Cardiac muscle cell (in vitro differentiated cells and primary cell): ENCODE measurements around the gene IL17REL. TPM values are rescaled to one million over a fixed set of nuclear protein-coding genes. Genes with fewer than 3 reads are reported as not detected.

Experiments
- DNase-seq, 2 donors: peaks; one replicate each; pipeline versions ENCODE4 v3.0.0 to v3.0.0-alpha.2; 2010 to 2017; ENCODE audit warnings: low read depth in 1 of 2, low spot score in 1 of 2
- H3K27ac ChIP-seq: fragments of 200-600 bp; sonication (generic); 2 replicates; pipeline ENCODE4 v1.5.1; 2016
- H3K27me3 ChIP-seq: fragments of 200-600 bp; sonication (generic); 2 replicates; pipeline ENCODE4 v1.6.0; 2016; ENCODE audit warnings: control low read depth
- H3K36me3 ChIP-seq: fragments of 200-600 bp; sonication (generic); 2 replicates; pipeline ENCODE4 v1.5.1; 2016; ENCODE audit warnings: control low read depth
- H3K4me1 ChIP-seq: fragments of 200-600 bp; sonication (generic); 2 replicates; pipeline ENCODE4 v1.8.1; 2017; ENCODE audit warnings: low read depth, mild to moderate bottlenecking, mixed run types
- H3K4me3 ChIP-seq: fragments of 200-600 bp; sonication (generic); 2 replicates; pipeline ENCODE4 v1.5.1; 2016; ENCODE audit warnings: mild to moderate bottlenecking
- H3K9me3 ChIP-seq: fragments of 200-600 bp; sonication (generic); 2 replicates; pipeline ENCODE4 v1.5.1; 2017; ENCODE audit warnings: low read depth, mild to moderate bottlenecking, control low read depth
- CTCF ChIP-seq: IDR thresholded peaks from 2 replicates; pipeline ENCODE4 v1.5.1; 2012; ENCODE audit warnings: low read depth, mild to moderate bottlenecking, low read length
- polyA plus RNA-seq: library from polyadenylated mRNA; unstranded; fragments of >200 nt; fragmentation: Nextera tagmentation; extraction: Ambion mirVana; gene quantifications from 2 replicates; pipeline ENCODE4 v1.2.1, GENCODE V29; 2016
- total RNA-seq: library from RNA; depleted of rRNA; stranded (reverse); fragments of >200 nt; gene quantifications from 2 replicates; pipeline ENCODE4 v1.2.3, GENCODE V29; 2016

IL17REL gene
- total and polyA plus RNA-seq, 2 experiments from 2014 or later, result 1.8 TPM; not detected in 1

DNA sequence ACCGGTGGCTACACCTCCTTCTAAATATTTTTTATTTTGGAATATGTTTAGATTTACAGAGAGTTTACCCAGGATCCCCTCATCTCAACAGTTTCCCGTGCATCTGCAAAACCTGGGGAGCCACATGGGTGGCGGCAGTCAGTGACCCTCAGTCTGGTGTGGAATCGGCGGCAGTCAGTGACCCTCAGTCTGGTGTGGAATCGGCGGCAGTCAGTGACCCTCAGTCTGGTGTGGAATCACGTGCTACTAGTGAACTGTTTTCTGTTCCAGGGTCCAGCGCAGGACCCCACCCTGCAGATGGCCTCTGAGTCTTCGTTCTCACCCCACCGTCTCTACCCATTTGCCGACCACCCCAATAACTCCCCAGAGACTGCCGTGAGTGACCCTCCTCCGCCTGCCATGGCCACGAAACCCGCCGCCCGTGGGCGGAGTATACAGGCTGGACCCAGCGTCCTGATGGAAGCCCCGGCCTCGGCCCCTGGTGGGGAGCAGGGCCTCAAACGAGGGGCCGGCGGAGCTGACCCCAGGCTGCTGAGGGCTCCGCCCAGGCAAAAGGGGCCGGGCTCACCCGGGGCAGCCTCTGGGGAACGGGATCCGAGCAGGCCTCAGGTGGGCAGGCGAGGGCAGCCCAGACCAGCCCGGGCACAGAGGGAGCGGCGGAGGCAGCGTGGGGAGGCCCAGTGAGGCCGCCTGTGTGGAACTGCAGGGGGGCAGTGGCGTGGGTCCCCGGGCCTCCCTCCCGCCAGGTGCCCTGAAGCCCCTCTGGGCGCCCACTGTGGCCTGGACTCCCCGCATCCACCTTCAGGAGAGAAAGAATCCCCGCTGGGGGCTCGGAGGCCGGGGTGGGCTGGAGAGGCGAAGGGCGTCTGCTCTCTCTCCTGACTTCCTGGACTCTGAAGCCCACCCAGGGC lies 2.5 kb downstream of the IL17REL start:
- H3K27me3 ChIP-seq, result peaks cover 64% of the 10 kb centered on the region
- H3K4me3 ChIP-seq, result no peak overlapping the region
- TF ChIP-seq CTCF, result no peak
- no peaks in the 10 kb centered on the region for H3K4me1 ChIP-seq
- no peaks in the 10 kb centered on the region for H3K36me3 ChIP-seq
- H3K9me3 ChIP-seq, result no peaks in the 10 kb centered on the region
- no peak overlapping the region for H3K27ac ChIP-seq
- DNase-seq, result no peak

- Histone ChIP-seq H3K9me3 (no peaks in the 10 kb centered on the region), H3K4me3 (no peak overlapping the region), H3K36me3 (no peaks in the 10 kb centered on the region), H3K27me3 (peaks cover 56% of the 10 kb centered on the region), H3K4me1 (no peaks in the 10 kb centered on the region), H3K27ac (no peak overlapping the region)
- no peak for DNase-seq
- TF ChIP-seq CTCF, result no peak
Measured at GRCh38 chr22:50009251-50009650, 3.3 kb downstream of the IL17REL start.

DNA sequence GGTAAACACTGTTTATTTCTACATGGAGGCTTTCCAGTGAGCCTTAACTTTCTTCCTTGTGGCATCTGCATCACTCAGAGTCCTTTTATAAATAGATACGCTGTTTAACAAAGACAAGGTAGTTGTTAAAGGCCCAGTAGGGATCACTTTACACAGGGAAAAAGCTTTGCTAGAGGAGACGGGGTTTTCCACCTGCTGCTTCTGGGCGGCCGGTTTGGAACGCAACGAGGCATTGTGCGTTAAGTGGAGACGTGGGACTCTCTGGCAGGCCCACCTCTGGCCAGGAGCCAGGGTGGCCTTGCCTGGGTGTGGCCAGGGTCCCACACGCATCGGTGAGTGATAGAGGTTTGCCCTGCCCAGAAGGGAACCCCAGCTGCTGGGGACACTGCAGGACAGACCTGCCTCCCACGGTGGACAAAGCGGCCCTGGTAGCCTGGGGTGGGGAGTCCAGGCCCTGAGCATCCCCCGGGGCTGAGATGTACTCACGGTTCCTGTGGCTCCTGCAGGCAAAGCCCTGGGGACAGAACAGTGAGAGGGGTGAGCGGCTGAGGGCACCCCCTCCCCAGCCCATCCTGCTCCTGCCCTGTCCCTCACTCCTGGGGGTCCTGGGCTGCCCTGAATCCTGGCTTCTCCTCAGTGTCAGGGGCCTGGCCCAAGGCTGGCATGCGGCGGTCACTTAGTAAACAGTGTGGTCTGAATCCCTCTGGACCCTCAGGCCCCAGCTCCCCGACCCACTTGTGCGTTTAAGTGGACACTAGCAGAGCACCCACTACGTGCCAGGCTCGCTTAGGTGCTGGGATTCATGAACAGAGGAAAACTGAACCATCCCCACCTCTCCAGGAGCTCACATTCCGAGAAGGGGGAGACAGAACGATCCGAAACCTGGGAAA lies 4.2 kb downstream of the IL17REL start:
- Histone ChIP-seq H3K9me3 (no peaks in the 10 kb centered on the region), H3K27me3 (peaks cover 49% of the 10 kb centered on the region), H3K27ac (no peak overlapping the region), H3K4me1 (no peaks in the 10 kb centered on the region), H3K36me3 (no peaks in the 10 kb centered on the region), H3K4me3 (no peak overlapping the region)
- no peak for DNase-seq
- no peak for TF ChIP-seq CTCF

DNA sequence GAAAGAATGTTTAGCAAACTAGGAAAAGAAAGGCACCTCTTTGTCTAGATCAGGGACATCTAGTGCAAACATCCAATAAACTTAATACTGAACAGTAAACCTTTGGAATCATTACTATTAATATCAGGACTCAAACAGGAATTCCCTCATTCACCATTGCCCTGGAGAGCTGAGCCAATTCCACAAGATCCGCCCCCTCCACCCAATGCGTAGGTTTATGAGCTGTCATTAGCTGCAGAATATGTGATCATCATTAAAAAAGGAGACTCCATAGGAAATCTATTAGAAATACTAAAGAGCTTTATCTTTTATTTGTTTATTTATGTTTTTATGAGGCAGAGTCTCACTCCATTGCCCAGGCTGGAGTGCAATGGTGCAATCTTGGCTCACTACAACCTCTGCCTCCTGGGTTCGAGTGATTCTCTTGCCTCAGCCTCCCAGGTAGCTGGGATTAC lies 5.5 kb downstream of the IL17REL start:
- H3K36me3 ChIP-seq, result no peaks in the 10 kb centered on the region

More for the DNA sequence above, 5.5 kb downstream of the IL17REL start:
- H3K9me3 ChIP-seq, result no peaks in the 10 kb centered on the region
- H3K4me1 ChIP-seq, result no peaks in the 10 kb centered on the region
- DNase-seq, result no peak
- peaks cover 36% of the 10 kb centered on the region for H3K27me3 ChIP-seq
- H3K4me3 ChIP-seq, result no peak overlapping the region
- no peak overlapping the region for H3K27ac ChIP-seq
- TF ChIP-seq CTCF, result no peak
